Islet precursor cell (in vitro differentiated cells): Measurements from ENCODE around the gene NTRK1.

Experiments
- DNase-seq: peaks from one replicate; pipeline ENCODE4 v3.0.0-alpha.2; 2018

Gene NTRK1

GRCh38 chr1:156900896-156901589 is 40.4 kb downstream of the NTRK1 start:
- DNase-seq: no peak

DNA sequence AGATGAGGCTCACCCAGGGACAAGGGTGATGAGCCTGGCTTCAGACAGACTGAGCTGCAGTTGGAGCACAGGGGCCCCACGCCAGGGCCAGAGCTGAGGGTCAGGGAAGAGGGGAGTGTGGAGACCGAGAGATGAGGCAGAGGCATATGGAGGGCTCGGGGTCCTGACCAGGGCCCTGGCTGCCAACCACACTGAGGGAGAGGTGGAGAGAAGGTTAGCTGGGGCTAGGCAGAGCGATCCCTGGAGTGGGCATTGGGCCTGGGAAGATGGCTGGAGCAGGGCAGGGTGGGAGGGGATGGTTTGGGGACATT is 40.9 kb downstream of the NTRK1 start:
- DNase-seq: no peak

GRCh38 chr1:156901966-156902915 is 41.6 kb downstream of the NTRK1 start:
- DNase-seq: no peak

GRCh38 chr1:156903328-156904091 is 42.8 kb downstream of the NTRK1 start:
- DNase-seq: no peak

DNA sequence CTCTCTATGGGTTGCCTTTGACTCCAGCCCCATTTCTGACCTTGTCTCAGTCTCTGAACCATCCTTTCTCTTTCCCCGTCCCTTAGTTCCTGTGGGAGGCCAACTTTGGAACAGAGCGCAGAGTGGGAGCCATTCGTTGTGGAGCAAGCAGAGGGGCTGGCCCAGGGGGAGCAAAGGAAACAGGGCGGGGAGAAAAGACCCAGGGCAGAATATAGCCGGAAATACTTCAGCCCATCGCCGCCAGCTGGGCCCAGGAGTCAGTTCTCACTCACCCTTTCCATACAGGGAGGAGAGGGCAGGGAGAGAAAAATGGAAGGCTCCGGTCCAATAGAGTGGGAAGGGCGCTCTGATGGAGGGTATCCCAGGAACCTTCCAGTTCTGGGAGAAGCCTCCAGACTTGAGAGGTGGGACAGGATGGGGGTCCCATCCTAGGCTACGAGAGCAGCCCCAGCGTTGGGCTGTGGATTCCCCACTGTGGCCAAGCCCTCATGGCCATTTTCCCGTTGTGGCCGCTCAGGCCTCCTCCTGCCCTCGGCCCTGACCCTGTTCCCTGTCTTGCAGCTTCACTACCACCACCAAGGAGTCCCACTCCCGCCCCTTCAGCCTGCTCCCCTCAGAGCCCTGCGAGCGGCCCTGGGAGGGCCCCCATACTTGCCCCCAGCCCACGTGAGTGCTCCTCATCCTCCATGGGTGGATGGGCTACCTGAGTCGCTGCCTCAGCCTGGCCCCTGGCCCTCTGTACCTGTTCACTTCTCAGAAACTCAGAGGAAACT is 43.7 kb downstream of the NTRK1 start:
- no peak for DNase-seq

DNA sequence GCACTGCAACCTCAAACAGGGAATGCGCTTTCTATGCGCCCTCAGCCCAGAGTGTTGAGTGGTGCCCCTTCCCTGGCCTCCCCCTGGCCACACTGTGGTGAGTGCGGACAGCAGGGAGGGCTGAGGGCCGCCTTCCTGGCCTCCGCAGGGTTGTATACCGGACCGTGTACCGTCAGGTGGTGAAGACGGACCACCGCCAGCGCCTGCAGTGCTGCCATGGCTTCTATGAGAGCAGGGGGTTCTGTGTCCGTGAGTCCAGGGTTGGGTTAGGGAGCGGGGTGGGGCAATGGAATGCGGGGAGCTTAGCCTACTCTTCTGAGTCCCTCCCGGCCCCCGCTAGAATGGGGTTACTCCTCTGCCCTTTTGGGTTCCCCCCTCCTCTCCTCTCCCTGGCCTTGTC is 44.5 kb downstream of the NTRK1 start:
- no peak for DNase-seq

GRCh38 chr1:156905651-156906050 is 45.0 kb downstream of the NTRK1 start:
- no peak for DNase-seq

- no peak for DNase-seq
Observed at GRCh38 chr1:156906206-156906906, 45.7 kb downstream of the NTRK1 start.

- DNase-seq: no peak
Observed at GRCh38 chr1:156908541-156908940, 47.9 kb downstream of the NTRK1 start.

DNA sequence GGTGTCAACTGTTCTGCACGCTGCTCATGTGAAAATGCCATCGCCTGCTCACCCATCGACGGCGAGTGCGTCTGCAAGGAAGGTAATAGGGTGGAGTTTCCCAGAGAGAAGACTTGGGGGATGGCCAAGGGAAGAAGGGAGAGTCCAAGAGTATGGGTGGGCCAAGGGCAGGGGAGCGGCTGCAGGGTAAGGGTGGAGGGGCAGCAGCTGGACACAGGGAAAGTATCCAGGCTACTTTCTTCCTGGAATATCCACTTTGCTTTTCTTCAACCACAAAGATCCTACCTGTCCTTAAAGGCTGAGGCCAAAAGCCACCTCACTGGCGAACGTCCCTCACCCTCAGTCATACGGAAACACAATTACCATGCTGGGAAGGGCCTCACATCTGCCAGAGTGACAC is 48.3 kb downstream of the NTRK1 start:
- DNase-seq: no peak

- no peak for DNase-seq
Observed at GRCh38 chr1:156909671-156910070, 49.0 kb downstream of the NTRK1 start.

GRCh38 chr1:156910309-156910782 is 49.7 kb downstream of the NTRK1 start:
- DNase-seq: no peak

DNA sequence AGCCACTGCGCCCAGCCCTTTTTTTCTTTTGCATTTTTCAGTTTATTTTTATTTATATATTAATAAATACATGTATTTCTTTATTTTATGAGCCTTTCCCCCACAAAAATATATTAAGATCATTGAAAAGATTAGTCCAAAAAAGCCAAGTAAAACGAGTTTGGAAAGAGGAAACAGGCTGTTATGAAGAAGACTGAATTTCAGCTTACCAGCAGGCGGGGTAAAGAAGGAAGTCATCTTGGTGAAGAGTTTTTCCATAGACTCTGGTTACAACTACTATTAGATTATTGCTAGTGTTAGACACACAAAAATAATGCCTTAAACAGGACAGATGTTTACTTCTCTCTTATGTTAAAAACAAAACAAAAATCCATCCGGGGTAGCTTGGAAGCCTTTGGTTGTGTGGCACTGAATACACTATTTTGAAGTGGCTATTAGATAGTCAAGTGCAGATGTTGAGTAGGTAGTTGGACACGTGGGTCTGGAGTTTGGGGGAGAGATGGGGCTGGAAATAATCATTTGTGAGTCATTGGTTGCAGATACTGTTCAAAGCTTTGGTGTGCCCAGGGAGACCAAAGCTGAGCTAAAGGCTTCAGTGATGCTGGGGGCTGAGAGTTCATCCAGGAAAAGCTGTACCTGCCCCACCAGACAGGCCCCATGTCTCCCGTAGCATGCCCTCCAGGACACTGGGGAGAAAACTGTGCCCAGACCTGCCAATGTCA is 51.1 kb downstream of the NTRK1 start:
- no peak for DNase-seq

DNA sequence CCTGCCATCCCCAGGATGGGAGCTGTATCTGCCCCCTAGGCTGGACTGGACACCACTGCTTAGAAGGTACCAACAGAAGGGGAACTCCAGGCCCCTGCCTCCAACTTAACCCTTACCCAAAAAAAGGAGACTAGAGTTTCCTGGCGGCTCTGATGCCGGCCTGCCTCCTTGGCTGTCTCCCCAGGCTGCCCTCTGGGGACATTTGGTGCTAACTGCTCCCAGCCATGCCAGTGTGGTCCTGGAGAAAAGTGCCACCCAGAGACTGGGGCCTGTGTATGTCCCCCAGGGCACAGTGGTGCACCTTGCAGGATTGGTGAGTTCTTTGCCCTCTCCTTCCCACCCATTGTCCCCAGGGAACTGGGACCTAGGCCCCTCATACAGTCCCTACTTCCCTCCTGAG is 51.6 kb downstream of the NTRK1 start:
- no peak for DNase-seq

DNA sequence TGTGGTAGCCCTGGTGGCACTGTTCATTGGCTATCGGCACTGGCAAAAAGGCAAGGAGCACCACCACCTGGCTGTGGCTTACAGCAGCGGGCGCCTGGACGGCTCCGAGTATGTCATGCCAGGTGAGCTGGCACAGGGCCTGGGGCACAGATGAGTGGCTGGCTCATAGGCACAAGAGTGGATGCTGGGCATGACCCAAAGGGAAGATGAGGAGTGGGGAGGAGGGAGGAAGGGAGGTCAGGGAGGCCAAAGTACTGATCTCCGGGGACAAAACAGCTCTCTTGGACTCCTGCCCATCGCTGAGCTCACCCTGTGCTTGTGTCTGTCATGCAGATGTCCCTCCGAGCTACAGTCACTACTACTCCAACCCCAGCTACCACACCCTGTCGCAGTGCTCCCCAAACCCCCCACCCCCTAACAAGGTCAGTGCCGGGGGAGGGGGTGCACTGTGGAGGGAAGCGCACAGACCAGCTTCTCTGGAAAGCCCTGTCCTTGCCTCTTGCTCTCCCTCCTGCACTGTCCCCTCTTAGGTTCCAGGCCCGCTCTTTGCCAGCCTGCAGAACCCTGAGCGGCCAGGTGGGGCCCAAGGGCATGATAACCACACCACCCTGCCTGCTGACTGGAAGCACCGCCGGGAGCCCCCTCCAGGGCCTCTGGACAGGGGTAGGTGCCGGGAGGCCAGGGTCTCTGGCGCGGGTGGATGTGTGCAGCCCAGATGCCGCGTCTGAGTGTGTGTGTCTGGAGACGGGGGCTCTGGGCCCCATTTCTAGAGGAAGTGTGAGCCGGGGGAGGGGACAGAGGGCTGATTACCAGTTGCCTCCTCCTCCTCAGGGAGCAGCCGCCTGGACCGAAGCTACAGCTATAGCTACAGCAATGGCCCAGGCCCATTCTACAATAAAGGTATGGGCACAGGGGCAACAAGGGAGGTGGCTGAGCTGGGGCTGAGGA is 52.5 kb downstream of the NTRK1 start:
- no peak for DNase-seq

DNA sequence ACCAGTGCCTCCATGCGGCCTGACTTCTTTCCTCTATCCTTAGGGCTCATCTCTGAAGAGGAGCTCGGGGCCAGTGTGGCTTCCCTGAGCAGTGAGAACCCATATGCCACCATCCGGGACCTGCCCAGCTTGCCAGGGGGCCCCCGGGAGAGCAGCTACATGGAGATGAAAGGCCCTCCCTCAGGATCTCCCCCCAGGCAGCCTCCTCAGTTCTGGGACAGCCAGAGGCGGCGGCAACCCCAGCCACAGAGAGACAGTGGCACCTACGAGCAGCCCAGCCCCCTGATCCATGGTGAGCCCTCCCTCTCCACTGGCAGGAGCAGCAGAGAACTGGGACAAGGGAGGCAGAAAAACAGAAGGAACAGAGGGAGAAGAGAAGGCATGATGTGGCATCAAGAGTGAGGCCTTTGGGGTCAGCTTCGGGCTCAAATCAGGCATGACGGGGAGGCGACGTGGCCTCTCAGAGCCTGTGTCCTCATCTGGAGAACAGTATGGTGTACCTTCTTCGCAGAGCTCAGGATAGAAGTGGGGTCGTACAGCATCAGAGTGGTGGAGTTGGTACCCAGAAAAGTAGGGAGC is 53.2 kb downstream of the NTRK1 start:
- DNase-seq: no peak

DNA sequence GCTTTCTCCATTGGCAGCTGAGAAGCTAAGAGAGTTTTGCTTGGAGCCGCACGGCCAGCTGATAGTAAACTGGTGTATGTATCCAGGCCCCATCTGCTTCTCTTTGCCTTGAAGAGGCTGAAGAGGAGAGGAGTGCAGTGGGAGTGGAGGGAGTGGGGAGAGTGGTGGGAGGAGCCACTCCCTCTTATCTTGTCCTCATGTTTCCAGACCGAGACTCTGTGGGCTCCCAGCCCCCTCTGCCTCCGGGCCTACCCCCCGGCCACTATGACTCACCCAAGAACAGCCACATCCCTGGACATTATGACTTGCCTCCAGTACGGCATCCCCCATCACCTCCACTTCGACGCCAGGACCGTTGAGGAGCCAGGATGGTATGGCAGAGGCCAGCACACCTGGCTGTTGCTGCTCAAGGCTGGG is 53.8 kb downstream of the NTRK1 start:
- no peak for DNase-seq

- DNase-seq: peak; percentile 93
Observed at GRCh38 chr1:156920233-156921052, 59.8 kb downstream of the NTRK1 start, which contains the start of gene LRRC71. Gene LRRC71 (plus strand): TSS chr1:156920632. CDS start chr1:156920804, 172 bp downstream.
